Hepatocyte (in vitro differentiated cells): ENCODE measurements around the gene MUSK.

ENCODE experiments used
- CTCF ChIP-seq: fragments of 200-600 bp; sonication (generic); IDR thresholded peaks from 2 replicates; pipeline ENCODE4 v1.5.1; 2016; ENCODE audit warnings: antibody characterized with exemption, mild to moderate bottlenecking; ENCODE audit not compliant: poor library complexity
- EZH2 ChIP-seq: fragments of 200-600 bp; sonication (generic); IDR thresholded peaks from 2 replicates; pipeline ENCODE4 v1.6.1; 2016; ENCODE audit warnings: antibody characterized with exemption, mild to moderate bottlenecking, borderline replicate concordance

- TF ChIP-seq EZH2 (no peak), CTCF (no peak)
Observed at GRCh38 chr9:110814159-110814558, 145.6 kb downstream of the MUSK start.
